Upper lobe of right lung (tissue), 1 donor: ENCODE results near the gene ZNF136. TPM values are rescaled to one million over a fixed set of nuclear protein-coding genes. Genes with fewer than 3 reads are reported as not detected.

Source experiments
- ATAC-seq: fragments of 200-7000 bp; cut with Tn5 transposase; one replicate; pipeline ENCODE4 v1.9.1; 2020; ENCODE audit warnings: mild to moderate bottlenecking, moderate library complexity
- DNase-seq: peaks from one replicate; pipeline ENCODE4 v3.0.0-alpha.2; 2020
- H3K27ac ChIP-seq: fragments of 200-600 bp; one replicate; pipeline ENCODE4 v1.8.0; 2022
- H3K27me3 ChIP-seq: fragments of 200-600 bp; one replicate; pipeline ENCODE4 v1.8.0; 2022; ENCODE audit warnings: mild to moderate bottlenecking
- H3K36me3 ChIP-seq: fragments of 200-600 bp; one replicate; pipeline ENCODE4 v1.8.0; 2022
- H3K4me1 ChIP-seq: fragments of 200-600 bp; one replicate; pipeline ENCODE4 v1.8.0; 2022
- H3K4me3 ChIP-seq: fragments of 200-600 bp; one replicate; pipeline ENCODE4 v1.8.0; 2022; ENCODE audit warnings: mild to moderate bottlenecking
- H3K9me3 ChIP-seq: fragments of 200-600 bp; one replicate; pipeline ENCODE4 v1.8.0; 2022
- CTCF ChIP-seq: fragments of 200-600 bp; IDR thresholded peaks from one replicate; pipeline ENCODE4 v1.8.0; 2022; ENCODE audit warnings: antibody characterized with exemption
- intact Hi-C: fragments of 100-400 bp; cut with DNase I; formaldehyde crosslinking; loops from one replicate; pipeline ENCODE4 v1.11.0; 2022
- long read RNA-seq: library from polyadenylated mRNA; unstranded; transcript quantifications from one replicate; pipeline ENCODE4 v2.0.0, GENCODE V29; 2021
- total RNA-seq: library from RNA; stranded (reverse); fragmentation: NEBNext Ultra II Directional; extraction: Animal tissue kit (Norgen Biotek cat#: 25700); gene quantifications from one replicate; pipeline ENCODE4 v1.2.1, GENCODE V29; 2021
- donor health status: DM: no; HTN: yes; CAD: no; lungs with severe emphysema.

ZNF136 gene
- total RNA-seq, result 14.4 TPM
- long read RNA-seq, transcript ZNF136-201 (4 exons, 3,643 nt), result major isoform, 21 of 24 reads
- long read RNA-seq, partial matches to known transcripts, result 0 of 24 reads
- long read RNA-seq, other reads (novel, unspliced or antisense), result 1 of 24 reads

GRCh38 chr19:12162882-12163806 is at the start of gene ZNF136:
Gene ZNF136 (plus strand): TSS chr19:12163096. CDS start chr19:12163204, 108 bp downstream.
- DNase-seq (peak; percentile 97), ATAC-seq (peak; percentile 99)
- Histone ChIP-seq H3K27me3 (no peaks in the 10 kb centered on the region), H3K36me3 (peaks cover 9% of the 10 kb centered on the region), H3K4me3 (peak within 1 kb of the TSS; percentile 97), H3K4me1 (peaks cover 35% of the 10 kb centered on the region), H3K27ac (peak within 1 kb of the TSS; percentile 98), H3K9me3 (no peaks in the 10 kb centered on the region)
- intact Hi-C loops, result no loop called here
- no peak for TF ChIP-seq CTCF

- Histone ChIP-seq H3K4me1 (no peaks in the 10 kb centered on the region), H3K27ac (no peak overlapping the region), H3K36me3 (peaks cover 16% of the 10 kb centered on the region), H3K27me3 (no peaks in the 10 kb centered on the region), H3K4me3 (no peak overlapping the region), H3K9me3 (no peaks in the 10 kb centered on the region)
- intact Hi-C loops, result no loop called here
- TF ChIP-seq CTCF, result no peak
- DNase-seq (no peak), ATAC-seq (no peak)
Measured at GRCh38 chr19:12113121-12113520, 49.8 kb upstream of the ZNF136 start.

GRCh38 chr19:12117201-12117970 is 45.5 kb upstream of the ZNF136 start:
- ATAC-seq, result no peak
- H3K4me3 ChIP-seq, result no peak overlapping the region
- H3K9me3 ChIP-seq, result no peaks in the 10 kb centered on the region
- no peaks in the 10 kb centered on the region for H3K27me3 ChIP-seq
- intact Hi-C loops, result no loop called here
- no peak for TF ChIP-seq CTCF
- H3K4me1 ChIP-seq, result no peaks in the 10 kb centered on the region
- peaks cover 2% of the 10 kb centered on the region for H3K36me3 ChIP-seq
- no peak for DNase-seq
- no peak overlapping the region for H3K27ac ChIP-seq

GRCh38 chr19:12126707-12127106 is 36.2 kb upstream of the ZNF136 start:
- no peaks in the 10 kb centered on the region for H3K4me1 ChIP-seq
- DNase-seq (no peak), ATAC-seq (peak; percentile 67)
- no peaks in the 10 kb centered on the region for H3K9me3 ChIP-seq
- no peak overlapping the region for H3K4me3 ChIP-seq
- intact Hi-C loops, result no loop called here
- no peak overlapping the region for H3K27ac ChIP-seq
- H3K27me3 ChIP-seq, result no peaks in the 10 kb centered on the region
- peak; percentile 66 for TF ChIP-seq CTCF
- no peaks in the 10 kb centered on the region for H3K36me3 ChIP-seq

- Histone ChIP-seq H3K9me3 (peaks cover 7% of the 10 kb centered on the region), H3K27me3 (no peaks in the 10 kb centered on the region), H3K4me3 (no peak overlapping the region), H3K27ac (no peak overlapping the region), H3K36me3 (peaks cover 35% of the 10 kb centered on the region), H3K4me1 (no peaks in the 10 kb centered on the region)
- DNase-seq, result no peak
- ATAC-seq, result no peak
- TF ChIP-seq CTCF, result no peak
- intact Hi-C loops, result no loop called here
Measured at GRCh38 chr19:12133069-12133468, 29.8 kb upstream of the ZNF136 start.
